Activated CD4-positive, alpha-beta T cell treated with anti-CD3 and anti-CD28 coated beads, Interleukin-2, amount 10 ng/mL, durations not matched to agents 7 days and 5 days (primary cell): Measurements from ENCODE around the gene BAIAP2L2. TPM values are rescaled to one million over a fixed set of nuclear protein-coding genes. Genes with fewer than 3 reads are reported as not detected.

ENCODE experiments used
- CTCF ChIA-PET: fragments of 350-600 bp; sonication (Branson Sonifier 250); formaldehyde crosslinking; loops from one replicate; lab custom pipeline; 2021; ENCODE audit warnings: antibody characterized with exemption; lab: Charles Lee
- POLR2A ChIA-PET: fragments of 350-600 bp; sonication (Branson Sonifier 250); formaldehyde crosslinking; loops from one replicate; lab custom pipeline; 2021; ENCODE audit warnings: antibody characterized with exemption; lab: Charles Lee
- DNase-seq: peaks from one replicate; pipeline ENCODE4 v3.0.0-alpha.2; 2020
- H3K27ac Mint-ChIP-seq: one replicate; pipeline ENCODE4 v1.8.0; 2021; ENCODE audit warnings: mild to moderate bottlenecking, moderate library complexity, mixed read lengths
- H3K27me3 Mint-ChIP-seq: one replicate; pipeline ENCODE4 v1.8.0; 2021; ENCODE audit warnings: mixed read lengths
- H3K36me3 Mint-ChIP-seq: one replicate; pipeline ENCODE4 v1.8.0; 2021; ENCODE audit warnings: low read depth, mixed read lengths
- H3K4me1 Mint-ChIP-seq: one replicate; pipeline ENCODE4 v1.8.0; 2021; ENCODE audit warnings: mixed read lengths
- H3K4me3 Mint-ChIP-seq: one replicate; pipeline ENCODE4 v1.8.0; 2021; ENCODE audit warnings: mild to moderate bottlenecking, moderate library complexity, mixed read lengths
- H3K9me3 Mint-ChIP-seq: one replicate; pipeline ENCODE4 v1.8.0; 2021; ENCODE audit warnings: mixed read lengths
- total RNA-seq, 2 experiments: library from RNA; stranded (reverse); gene quantifications; one replicate each; pipeline ENCODE4 v1.2.3, GENCODE V29; 2021

The BAIAP2L2 gene
- total RNA-seq, 2 experiments from 2014 or later: 0.50 to 0.55 TPM

- CTCF ChIA-PET: interaction anchor here (0.5 to 1.1 kb wide), 3 partner anchors 13 to 461 kb away, joined by 3 to 4 read pairs (median 3); no protein-coding TSS in a partner anchor
- Mint-ChIP-seq H3K4me3 (peak within 1 kb of the TSS; percentile 85), H3K36me3 (peaks cover 6% of the 10 kb centered on the region), H3K27ac (peak within 1 kb of the TSS; percentile 99), H3K9me3 (no peaks in the 10 kb centered on the region), H3K4me1 (peaks cover 16% of the 10 kb centered on the region), H3K27me3 (peaks cover 3% of the 10 kb centered on the region)
- DNase-seq: peak; percentile 87
- POLR2A ChIA-PET: no interaction called here
Observed at GRCh38 chr22:38056969-38057891, 53.3 kb downstream of the BAIAP2L2 start, which contains the start of gene PICK1. Gene PICK1 (plus strand): TSS chr22:38057404. CDS start chr22:38057810, 406 bp downstream.

- H3K27me3 Mint-ChIP-seq: peaks cover 3% of the 10 kb centered on the region
- H3K27ac Mint-ChIP-seq: no peak overlapping the region
- peak; percentile 78 for DNase-seq
- peaks cover 12% of the 10 kb centered on the region for H3K4me1 Mint-ChIP-seq
- no peaks in the 10 kb centered on the region for H3K9me3 Mint-ChIP-seq
- ChIA-PET POLR2A (interaction anchor here (0.6 kb wide), 1 partner anchor 435 kb away, joined by 3 read pairs; no protein-coding TSS in a partner anchor), CTCF (interaction anchor here (0.6 to 2.1 kb wide), 27 partner anchors 14 to 646 kb away, joined by 3 to 7 read pairs (median 3); no protein-coding TSS in a partner anchor)
- no peaks in the 10 kb centered on the region for H3K36me3 Mint-ChIP-seq
- no peak overlapping the region for H3K4me3 Mint-ChIP-seq
Observed at GRCh38 chr22:38051900-38052862, 58.3 kb downstream of the BAIAP2L2 start.

- Mint-ChIP-seq H3K27me3 (peaks cover 5% of the 10 kb centered on the region), H3K36me3 (no peaks in the 10 kb centered on the region), H3K27ac (no peak overlapping the region), H3K9me3 (no peaks in the 10 kb centered on the region), H3K4me1 (peaks cover 3% of the 10 kb centered on the region), H3K4me3 (no peak overlapping the region)
- ChIA-PET POLR2A (no interaction called here), CTCF (interaction anchor here (0.9 to 2.1 kb wide), 6 partner anchors 14 to 520 kb away, joined by 3 to 5 read pairs (median 4); no protein-coding TSS in a partner anchor)
- no peak for DNase-seq
Observed at GRCh38 chr22:38051261-38051660, 59.2 kb downstream of the BAIAP2L2 start.

- Mint-ChIP-seq H3K36me3 (no peaks in the 10 kb centered on the region), H3K27ac (no peak overlapping the region), H3K4me3 (no peak overlapping the region), H3K27me3 (peaks cover 5% of the 10 kb centered on the region), H3K4me1 (peaks cover 2% of the 10 kb centered on the region), H3K9me3 (no peaks in the 10 kb centered on the region)
- CTCF ChIA-PET: interaction anchor here (2.1 kb wide), 1 partner anchor 521 kb away, joined by 5 read pairs; no protein-coding TSS in a partner anchor
- POLR2A ChIA-PET: no interaction called here
- no peak for DNase-seq
Observed at GRCh38 chr22:38050720-38051119, 59.8 kb downstream of the BAIAP2L2 start.

GRCh38 chr22:38049812-38050619 lies 60.5 kb downstream of the BAIAP2L2 start:
- Mint-ChIP-seq H3K27me3 (peaks cover 5% of the 10 kb centered on the region), H3K4me1 (peaks cover 2% of the 10 kb centered on the region), H3K9me3 (no peaks in the 10 kb centered on the region), H3K36me3 (no peaks in the 10 kb centered on the region), H3K4me3 (no peak overlapping the region), H3K27ac (no peak overlapping the region)
- CTCF ChIA-PET: interaction anchor here (2.1 kb wide), 1 partner anchor 522 kb away, joined by 5 read pairs; no protein-coding TSS in a partner anchor
- POLR2A ChIA-PET: no interaction called here
- no peak for DNase-seq

- ChIA-PET CTCF (no interaction called here), POLR2A (no interaction called here)
- Mint-ChIP-seq H3K27ac (no peak overlapping the region), H3K4me1 (no peaks in the 10 kb centered on the region), H3K27me3 (peaks cover 2% of the 10 kb centered on the region), H3K36me3 (no peaks in the 10 kb centered on the region), H3K4me3 (no peak overlapping the region), H3K9me3 (no peaks in the 10 kb centered on the region)
- no peak for DNase-seq
Observed at GRCh38 chr22:38046070-38046748, 64.3 kb downstream of the BAIAP2L2 start.

GRCh38 chr22:38043151-38044039 lies 67.1 kb downstream of the BAIAP2L2 start:
- Mint-ChIP-seq H3K9me3 (no peaks in the 10 kb centered on the region), H3K27ac (no peak overlapping the region), H3K4me1 (no peaks in the 10 kb centered on the region), H3K4me3 (no peak overlapping the region), H3K36me3 (no peaks in the 10 kb centered on the region), H3K27me3 (peaks cover 2% of the 10 kb centered on the region)
- ChIA-PET POLR2A (no interaction called here), CTCF (interaction anchor here (0.6 kb wide), 1 partner anchor 80 kb away, joined by 3 read pairs; no protein-coding TSS in a partner anchor)
- DNase-seq: no peak

GRCh38 chr22:38042488-38042790 lies 68.0 kb downstream of the BAIAP2L2 start:
- ChIA-PET POLR2A (no interaction called here), CTCF (no interaction called here)
- H3K4me3 Mint-ChIP-seq: no peak overlapping the region
- H3K27ac Mint-ChIP-seq: no peak overlapping the region
- no peak for DNase-seq
- H3K4me1 Mint-ChIP-seq: no peaks in the 10 kb centered on the region
- peaks cover 2% of the 10 kb centered on the region for H3K27me3 Mint-ChIP-seq
- no peaks in the 10 kb centered on the region for H3K9me3 Mint-ChIP-seq
- H3K36me3 Mint-ChIP-seq: no peaks in the 10 kb centered on the region

GRCh38 chr22:38041760-38042487 lies 68.6 kb downstream of the BAIAP2L2 start:
- POLR2A ChIA-PET: no interaction called here
- no peaks in the 10 kb centered on the region for H3K9me3 Mint-ChIP-seq
- CTCF ChIA-PET: no interaction called here
- H3K36me3 Mint-ChIP-seq: no peaks in the 10 kb centered on the region
- no peak for DNase-seq
- H3K4me3 Mint-ChIP-seq: no peak overlapping the region
- H3K4me1 Mint-ChIP-seq: no peaks in the 10 kb centered on the region
- no peak overlapping the region for H3K27ac Mint-ChIP-seq
- peaks cover under 1% of the 10 kb centered on the region for H3K27me3 Mint-ChIP-seq

GRCh38 chr22:38040953-38041759 lies 69.3 kb downstream of the BAIAP2L2 start:
- Mint-ChIP-seq H3K4me1 (no peaks in the 10 kb centered on the region), H3K27ac (no peak overlapping the region), H3K27me3 (no peaks in the 10 kb centered on the region), H3K9me3 (no peaks in the 10 kb centered on the region), H3K4me3 (no peak overlapping the region), H3K36me3 (no peaks in the 10 kb centered on the region)
- DNase-seq: no peak
- ChIA-PET POLR2A (no interaction called here), CTCF (no interaction called here)
